ENCODE results near the gene ZNF302.

- no peak for TF ChIP-seq CTCF (conservative IDR thresholded peaks at IDR 0.05; ENCODE audit: low read depth, low read length)
- TF ChIP-seq EZH2 (IDR thresholded peaks at IDR 0.05; ENCODE audit: low read length, unreplicated experiment) = no peak
- no peak for TF ChIP-seq EZH2phosphoT487 (IDR thresholded peaks at IDR 0.05; ENCODE audit: borderline replicate concordance, low read length)
These were observed 56.5 kb downstream of the ZNF302 start, which contains the start of gene ZNF181 for GRCh38 chr19:34733746-34734536.

All from PC-3 (cell line).